CD4-positive, alpha-beta T cell treated with Interleukin-6 for 4 hours (primary cell): ENCODE measurements around the gene GRAP2.
"Not testable (repeated sequence)": the region's sequence is repeated elsewhere in the genome, so short reads cannot be mapped to it uniquely, and the experiment has no call there.

Experiments used
- DNase-seq: peaks from one replicate; pipeline ENCODE4 v3.0.0-alpha.2; 2020; ENCODE audit warnings: mixed read lengths

The GRAP2 gene

GRCh38 chr22:39970742-39971141, 69.9 kb downstream of the GRAP2 start:
- no peak for DNase-seq

- no peak for DNase-seq
These were observed 71.8 kb downstream of the GRAP2 start for GRCh38 chr22:39972641-39973040.

- no peak for DNase-seq
These were observed 72.8 kb downstream of the GRAP2 start for GRCh38 chr22:39973656-39974055.

GRCh38 chr22:39974065-39974464, 73.2 kb downstream of the GRAP2 start:
- no peak for DNase-seq

- DNase-seq, result no peak
These were observed 78.2 kb downstream of the GRAP2 start for GRCh38 chr22:39979048-39979447.

GRCh38 chr22:39979458-39979857, 78.6 kb downstream of the GRAP2 start:
- DNase-seq, result no peak

GRCh38 chr22:39980596-39980995, 79.7 kb downstream of the GRAP2 start:
- no peak for DNase-seq

GRCh38 chr22:39983346-39983745, 82.5 kb downstream of the GRAP2 start:
- DNase-seq, result no peak

- DNase-seq, result no peak
These were observed 83.1 kb downstream of the GRAP2 start for GRCh38 chr22:39984006-39984405.

- no peak for DNase-seq
These were observed 83.9 kb downstream of the GRAP2 start for GRCh38 chr22:39984746-39985145.

- DNase-seq, result peak; percentile 33
These were observed 84.6 kb downstream of the GRAP2 start for GRCh38 chr22:39985383-39986035.

- DNase-seq, result no peak
These were observed 87.7 kb downstream of the GRAP2 start for GRCh38 chr22:39988386-39989114.

GRCh38 chr22:39989633-39990032, 88.7 kb downstream of the GRAP2 start:
- DNase-seq, result no peak

- DNase-seq, result no peak
These were observed 89.8 kb downstream of the GRAP2 start for GRCh38 chr22:39990686-39991085.

GRCh38 chr22:39991159-39991860, 90.4 kb downstream of the GRAP2 start:
- no peak for DNase-seq

GRCh38 chr22:39992088-39992826, 91.4 kb downstream of the GRAP2 start:
- no peak for DNase-seq

- not testable (repeated sequence) for DNase-seq
These were observed 92.0 kb downstream of the GRAP2 start for GRCh38 chr22:39992894-39993293.

GRCh38 chr22:39994041-39994565, 93.2 kb downstream of the GRAP2 start:
- peak; percentile 64 for DNase-seq

GRCh38 chr22:39994566-39995392, 93.9 kb downstream of the GRAP2 start, which contains the start of gene FAM83F:
TSS of gene FAM83F (plus strand) at chr22:39994954. CDS start at chr22:39995043, 89 bp downstream.
- DNase-seq, result peak; percentile 60

GRCh38 chr22:39995393-39996252, 94.7 kb downstream of the GRAP2 start:
- no peak for DNase-seq

- no peak for DNase-seq
These were observed 95.8 kb downstream of the GRAP2 start for GRCh38 chr22:39996732-39997131.
